Neural progenitor cell (in vitro differentiated cells): ENCODE measurements around the gene GNB1. TPM values are rescaled to one million over a fixed set of nuclear protein-coding genes. Genes with fewer than 3 reads are reported as not detected.

ENCODE experiments used
- DNase-seq: peaks from one replicate; pipeline ENCODE4 v3.0.0-alpha.2; 2016; ENCODE audit warnings: low spot score
- H2AFZ ChIP-seq: fragments of 200-600 bp; sonication (generic); replicated peaks from 2 replicates; pipeline ENCODE4 v1.6.1; 2016; ENCODE audit warnings: antibody characterized with exemption
- H3F3A ChIP-seq: fragments of 200-600 bp; sonication (generic); 2 replicates; pipeline ENCODE4 v1.6.1; 2016; ENCODE audit warnings: antibody characterized with exemption, low read depth
- H3K27ac ChIP-seq: fragments of 200-600 bp; sonication (generic); 2 replicates; pipeline ENCODE4 v1.5.1; 2016; ENCODE audit warnings: mild to moderate bottlenecking
- H3K27me3 ChIP-seq: fragments of 200-600 bp; sonication (generic); 2 replicates; pipeline ENCODE4 v1.6.1; 2016; ENCODE audit warnings: mild to moderate bottlenecking, moderate library complexity
- H3K36me3 ChIP-seq: fragments of 200-600 bp; sonication (generic); 2 replicates; pipeline ENCODE4 v1.5.1; 2016
- H3K4me1 ChIP-seq: fragments of 200-600 bp; sonication (generic); 2 replicates; pipeline ENCODE4 v1.6.1; 2016; ENCODE audit warnings: mixed run types
- H3K4me2 ChIP-seq: fragments of 200-600 bp; sonication (generic); 2 replicates; pipeline ENCODE4 v1.6.1; 2016
- H3K4me3 ChIP-seq: fragments of 200-600 bp; sonication (generic); 2 replicates; pipeline ENCODE4 v1.5.1; 2016
- H3K79me2 ChIP-seq: fragments of 200-600 bp; sonication (generic); 2 replicates; pipeline ENCODE4 v1.6.1; 2016; ENCODE audit warnings: low read depth
- H3K9ac ChIP-seq: fragments of 200-600 bp; sonication (generic); 2 replicates; pipeline ENCODE4 v1.6.1; 2016
- H3K9me3 ChIP-seq: fragments of 200-600 bp; sonication (generic); 2 replicates; pipeline ENCODE4 v1.5.1; 2016; ENCODE audit warnings: low read depth
- H4K20me1 ChIP-seq: fragments of 200-600 bp; sonication (generic); 2 replicates; pipeline ENCODE4 v1.6.1; 2016; ENCODE audit warnings: low read depth
- H3K27ac Mint-ChIP-seq: 3 replicates; pipeline ENCODE4 v1.8.0; 2021; ENCODE audit warnings: mixed read lengths
- H3K27me3 Mint-ChIP-seq: 2 replicates; pipeline ENCODE4 v1.8.0; 2022; ENCODE audit warnings: low read depth, mild to moderate bottlenecking, inconsistent platforms, moderate library complexity, mixed read lengths; ENCODE audit not compliant: insufficient read depth
- H3K36me3 Mint-ChIP-seq: 3 replicates; pipeline ENCODE4 v1.8.0; 2021; ENCODE audit warnings: mixed read lengths
- H3K4me1 Mint-ChIP-seq: 3 replicates; pipeline ENCODE4 v1.8.0; 2021; ENCODE audit warnings: mixed read lengths
- H3K4me3 Mint-ChIP-seq: 3 replicates; pipeline ENCODE4 v1.8.0; 2021; ENCODE audit warnings: mild to moderate bottlenecking, moderate library complexity, mixed read lengths
- H3K9me3 Mint-ChIP-seq: 3 replicates; pipeline ENCODE4 v1.8.0; 2020; ENCODE audit warnings: mixed read lengths
- CTCF ChIP-seq: fragments of 200-600 bp; sonication (generic); IDR thresholded peaks from 2 replicates; pipeline ENCODE4 v1.5.1; 2017; ENCODE audit warnings: antibody characterized with exemption, mild to moderate bottlenecking
- EZH2 ChIP-seq: fragments of 200-600 bp; sonication (generic); IDR thresholded peaks from 2 replicates; pipeline ENCODE4 v1.6.1; 2017; ENCODE audit warnings: antibody characterized with exemption, mild to moderate bottlenecking, moderate library complexity
- EZH2phosphoT487 ChIP-seq: fragments of 200-600 bp; sonication (generic); IDR thresholded peaks from 2 replicates; pipeline ENCODE4 v1.6.1; 2017; ENCODE audit warnings: antibody characterized with exemption
- total RNA-seq: library from RNA; depleted of rRNA; stranded (reverse); fragments of >200 nt; gene quantifications from 2 replicates; pipeline ENCODE4 v1.2.3, GENCODE V29; 2015; ENCODE audit warnings: low replicate concordance

GNB1 gene
- total RNA-seq, 1 donor from 2014 or later: 175 TPM

GRCh38 chr1:1906185-1907097 lies 15.6 kb upstream of the GNB1 start:
- Mint-ChIP-seq H3K27me3 (peaks cover 19% of the 10 kb centered on the region), H3K27ac (peak overlapping the region; percentile 46), H3K4me1 (peaks cover 14% of the 10 kb centered on the region), H3K36me3 (no peaks in the 10 kb centered on the region), H3K9me3 (peaks cover 5% of the 10 kb centered on the region), H3K4me3 (peak overlapping the region; percentile 13)
- H3K4me1 ChIP-seq: peaks cover 8% of the 10 kb centered on the region
- TF ChIP-seq CTCF (peak; percentile 93), EZH2 (no peak)
- no peak overlapping the region for H2AFZ ChIP-seq
- no peaks in the 10 kb centered on the region for H3K79me2 ChIP-seq
- H3K4me3 ChIP-seq: no peak overlapping the region
- H4K20me1 ChIP-seq: no peaks in the 10 kb centered on the region
- no peak overlapping the region for H3K27ac ChIP-seq
- no peak overlapping the region for H3K4me2 ChIP-seq
- peak; percentile 92 for DNase-seq
- peaks cover 14% of the 10 kb centered on the region for H3F3A ChIP-seq
- no peaks in the 10 kb centered on the region for H3K9me3 ChIP-seq
- H3K36me3 ChIP-seq: no peaks in the 10 kb centered on the region
- H3K27me3 ChIP-seq: no peaks in the 10 kb centered on the region
- H3K9ac ChIP-seq: no peak overlapping the region

DNA sequence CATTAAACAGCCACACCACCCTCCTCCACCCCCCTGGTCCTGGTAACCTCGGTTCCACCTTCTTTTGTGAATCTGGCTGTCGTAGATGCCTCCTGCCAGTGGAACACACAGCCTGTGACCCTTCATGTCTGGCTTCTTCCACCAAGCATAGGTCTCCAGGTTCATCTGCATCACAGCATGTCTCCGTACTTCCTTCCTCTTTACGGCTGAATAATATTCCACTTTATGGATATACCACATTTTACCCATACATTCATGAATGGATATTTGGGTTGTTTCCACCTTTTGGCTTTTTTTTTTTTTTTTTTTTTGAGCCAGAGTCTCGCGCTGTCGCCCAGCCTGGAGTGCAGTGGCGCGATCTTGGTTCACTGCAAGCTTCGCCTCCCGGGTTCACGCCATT lies 12.3 kb upstream of the GNB1 start:
- Histone ChIP-seq H4K20me1 (no peaks in the 10 kb centered on the region), H3K9ac (no peak overlapping the region), H3K4me2 (no peak overlapping the region), H2AFZ (no peak overlapping the region), H3K36me3 (no peaks in the 10 kb centered on the region), H3F3A (peaks cover 11% of the 10 kb centered on the region), H3K4me3 (no peak overlapping the region), H3K79me2 (no peaks in the 10 kb centered on the region), H3K27ac (no peak overlapping the region), H3K27me3 (no peaks in the 10 kb centered on the region), H3K9me3 (no peaks in the 10 kb centered on the region), H3K4me1 (no peaks in the 10 kb centered on the region)
- Mint-ChIP-seq H3K4me1 (peaks cover 6% of the 10 kb centered on the region), H3K27ac (no peak overlapping the region), H3K9me3 (peaks cover 5% of the 10 kb centered on the region), H3K27me3 (peaks cover 15% of the 10 kb centered on the region), H3K36me3 (no peaks in the 10 kb centered on the region), H3K4me3 (no peak overlapping the region)
- TF ChIP-seq EZH2phosphoT487: no peak
- no peak for TF ChIP-seq CTCF
- TF ChIP-seq EZH2: no peak
- DNase-seq: no peak

- no peaks in the 10 kb centered on the region for H3K9me3 ChIP-seq
- H3K4me1 Mint-ChIP-seq: peaks cover 6% of the 10 kb centered on the region
- TF ChIP-seq CTCF (no peak), EZH2 (no peak)
- H3K9ac ChIP-seq: no peak overlapping the region
- no peaks in the 10 kb centered on the region for H3K79me2 ChIP-seq
- H3K36me3 Mint-ChIP-seq: no peaks in the 10 kb centered on the region
- H3K27ac Mint-ChIP-seq: no peak overlapping the region
- H3K9me3 Mint-ChIP-seq: peaks cover 5% of the 10 kb centered on the region
- no peaks in the 10 kb centered on the region for H3K27me3 ChIP-seq
- no peak for DNase-seq
- no peak overlapping the region for H3K4me3 ChIP-seq
- H3K36me3 ChIP-seq: no peaks in the 10 kb centered on the region
- H3K4me1 ChIP-seq: no peaks in the 10 kb centered on the region
- no peak overlapping the region for H3K4me3 Mint-ChIP-seq
- peaks cover 18% of the 10 kb centered on the region for H3F3A ChIP-seq
- H3K27me3 Mint-ChIP-seq: peaks cover 11% of the 10 kb centered on the region
- H4K20me1 ChIP-seq: no peaks in the 10 kb centered on the region
- no peak overlapping the region for H2AFZ ChIP-seq
- no peak overlapping the region for H3K27ac ChIP-seq
- H3K4me2 ChIP-seq: no peak overlapping the region
Observed at GRCh38 chr1:1901641-1902294, 10.9 kb upstream of the GNB1 start.
